Activated naive CD4-positive, alpha-beta T cell treated with anti-CD3 and anti-CD28 coated beads, Interleukin-2, amount 10 ng/mL, durations not matched to agents 7 days and 5 days (primary cell): Measurements from ENCODE around the gene TRPM3.
A peak's percentile ranks its signal among the peaks of the same experiment; 100 is the strongest.

Experiments used
- CTCF ChIA-PET: fragments of 350-600 bp; sonication (Branson Sonifier 250); formaldehyde crosslinking; loops from one replicate; lab custom pipeline; 2021; ENCODE audit warnings: antibody characterized with exemption; lab: Charles Lee
- DNase-seq: peaks from one replicate; pipeline ENCODE4 v3.0.0-alpha.2; 2020
- H3K27ac Mint-ChIP-seq: one replicate; pipeline ENCODE4 v1.8.0; 2021; ENCODE audit warnings: mild to moderate bottlenecking, moderate library complexity, mixed read lengths
- H3K27me3 Mint-ChIP-seq: one replicate; pipeline ENCODE4 v1.8.0; 2021; ENCODE audit warnings: mild to moderate bottlenecking, mixed read lengths
- H3K36me3 Mint-ChIP-seq: one replicate; pipeline ENCODE4 v1.8.0; 2021; ENCODE audit warnings: mixed read lengths
- H3K4me1 Mint-ChIP-seq: one replicate; pipeline ENCODE4 v1.8.0; 2021; ENCODE audit warnings: mixed read lengths
- H3K4me3 Mint-ChIP-seq: one replicate; pipeline ENCODE4 v1.8.0; 2021; ENCODE audit warnings: mild to moderate bottlenecking, moderate library complexity, mixed read lengths
- H3K9me3 Mint-ChIP-seq: one replicate; pipeline ENCODE4 v1.8.0; 2021; ENCODE audit warnings: mixed read lengths

The TRPM3 gene

GRCh38 chr9:70525519-70525918 is 595.9 kb downstream of the TRPM3 start:
- Mint-ChIP-seq H3K36me3 (peaks cover 2% of the 10 kb centered on the region), H3K4me3 (no peak overlapping the region), H3K4me1 (peaks cover 6% of the 10 kb centered on the region), H3K9me3 (peaks cover 20% of the 10 kb centered on the region), H3K27me3 (no peaks in the 10 kb centered on the region), H3K27ac (no peak overlapping the region)
- no peak for DNase-seq
- CTCF ChIA-PET, result no interaction called here

GRCh38 chr9:70519912-70520724 is 601.3 kb downstream of the TRPM3 start:
- no peak overlapping the region for H3K4me3 Mint-ChIP-seq

GRCh38 chr9:70517926-70518610 is 603.4 kb downstream of the TRPM3 start:
- Mint-ChIP-seq H3K27ac (no peak overlapping the region), H3K4me3 (no peak overlapping the region), H3K9me3 (peaks cover under 1% of the 10 kb centered on the region), H3K4me1 (peaks cover 17% of the 10 kb centered on the region), H3K27me3 (no peaks in the 10 kb centered on the region), H3K36me3 (no peaks in the 10 kb centered on the region)
- CTCF ChIA-PET, result no interaction called here
- DNase-seq, result no peak

More at GRCh38 chr9:70519912-70520724, 601.3 kb downstream of the TRPM3 start:
- DNase-seq, result no peak
- CTCF ChIA-PET, result interaction anchor here (1.0 to 1.8 kb wide), 3 partner anchors 19 to 82 kb away, joined by 3 to 7 read pairs (median 5); no protein-coding TSS in a partner anchor
- Mint-ChIP-seq H3K27ac (peak overlapping the region; percentile 3), H3K27me3 (no peaks in the 10 kb centered on the region), H3K36me3 (peaks cover 2% of the 10 kb centered on the region), H3K4me1 (peaks cover 17% of the 10 kb centered on the region), H3K9me3 (peaks cover 17% of the 10 kb centered on the region)

- Mint-ChIP-seq H3K36me3 (peaks cover 3% of the 10 kb centered on the region), H3K9me3 (peaks cover 7% of the 10 kb centered on the region), H3K4me1 (peaks cover 2% of the 10 kb centered on the region), H3K27me3 (no peaks in the 10 kb centered on the region), H3K4me3 (no peak overlapping the region), H3K27ac (no peak overlapping the region)
- DNase-seq, result no peak
- CTCF ChIA-PET, result interaction anchor here (1.1 to 1.4 kb wide), 2 partner anchors 26 to 88 kb away, joined by 3 read pairs; no protein-coding TSS in a partner anchor
Observed at GRCh38 chr9:70514273-70514672, 607.1 kb downstream of the TRPM3 start.

- Mint-ChIP-seq H3K4me3 (no peak overlapping the region), H3K36me3 (peaks cover 3% of the 10 kb centered on the region), H3K27me3 (no peaks in the 10 kb centered on the region), H3K27ac (no peak overlapping the region), H3K9me3 (peaks cover 7% of the 10 kb centered on the region), H3K4me1 (no peaks in the 10 kb centered on the region)
- CTCF ChIA-PET, result interaction anchor here (1.3 to 1.7 kb wide), 3 partner anchors 11 to 117 kb away, joined by 4 to 6 read pairs (median 6); no protein-coding TSS in a partner anchor
- no peak for DNase-seq
Observed at GRCh38 chr9:70511858-70512257, 609.6 kb downstream of the TRPM3 start.

GRCh38 chr9:70510157-70510770 is 611.2 kb downstream of the TRPM3 start:
- Mint-ChIP-seq H3K27me3 (peaks cover 5% of the 10 kb centered on the region), H3K4me3 (no peak overlapping the region), H3K9me3 (peaks cover 7% of the 10 kb centered on the region), H3K4me1 (peaks cover 2% of the 10 kb centered on the region), H3K36me3 (peaks cover 3% of the 10 kb centered on the region), H3K27ac (no peak overlapping the region)
- CTCF ChIA-PET, result interaction anchor here (1.3 kb wide), 1 partner anchor 92 kb away, joined by 4 read pairs; no protein-coding TSS in a partner anchor
- DNase-seq, result peak; percentile 36

- peaks cover 5% of the 10 kb centered on the region for H3K27me3 Mint-ChIP-seq
- H3K4me3 Mint-ChIP-seq, result no peak overlapping the region
- no peak for DNase-seq
- H3K9me3 Mint-ChIP-seq, result peaks cover 7% of the 10 kb centered on the region
- no peak overlapping the region for H3K27ac Mint-ChIP-seq
- CTCF ChIA-PET, result no interaction called here
- H3K36me3 Mint-ChIP-seq, result peaks cover 3% of the 10 kb centered on the region
- H3K4me1 Mint-ChIP-seq, result peaks cover 6% of the 10 kb centered on the region
Observed at GRCh38 chr9:70506159-70506558, 615.3 kb downstream of the TRPM3 start.

GRCh38 chr9:70504834-70505233 is 616.6 kb downstream of the TRPM3 start:
- H3K9me3 Mint-ChIP-seq, result peaks cover 2% of the 10 kb centered on the region
- peaks cover 6% of the 10 kb centered on the region for H3K4me1 Mint-ChIP-seq
- peaks cover 5% of the 10 kb centered on the region for H3K27me3 Mint-ChIP-seq
- no peaks in the 10 kb centered on the region for H3K36me3 Mint-ChIP-seq
- H3K27ac Mint-ChIP-seq, result no peak overlapping the region
- CTCF ChIA-PET, result interaction anchor here (0.7 kb wide), 1 partner anchor 95 kb away, joined by 3 read pairs; no protein-coding TSS in a partner anchor
- no peak overlapping the region for H3K4me3 Mint-ChIP-seq
- no peak for DNase-seq

- H3K9me3 Mint-ChIP-seq, result no peaks in the 10 kb centered on the region
- H3K27me3 Mint-ChIP-seq, result peaks cover 5% of the 10 kb centered on the region
- no peak overlapping the region for H3K4me3 Mint-ChIP-seq
- H3K36me3 Mint-ChIP-seq, result no peaks in the 10 kb centered on the region
- H3K27ac Mint-ChIP-seq, result no peak overlapping the region
- DNase-seq, result no peak
- CTCF ChIA-PET, result no interaction called here
- H3K4me1 Mint-ChIP-seq, result peaks cover 6% of the 10 kb centered on the region
Observed at GRCh38 chr9:70502690-70503089, 618.7 kb downstream of the TRPM3 start.

GRCh38 chr9:70500793-70501192 is 620.6 kb downstream of the TRPM3 start:
- DNase-seq, result no peak
- Mint-ChIP-seq H3K4me1 (peaks cover 7% of the 10 kb centered on the region), H3K27ac (no peak overlapping the region), H3K4me3 (no peak overlapping the region), H3K27me3 (peaks cover 5% of the 10 kb centered on the region), H3K36me3 (no peaks in the 10 kb centered on the region), H3K9me3 (no peaks in the 10 kb centered on the region)
- CTCF ChIA-PET, result interaction anchor here (1.1 to 1.6 kb wide), 3 partner anchors 8 to 20 kb away, joined by 3 to 6 read pairs (median 3); no protein-coding TSS in a partner anchor

- Mint-ChIP-seq H3K27me3 (no peaks in the 10 kb centered on the region), H3K9me3 (no peaks in the 10 kb centered on the region), H3K27ac (no peak overlapping the region), H3K4me1 (peaks cover 11% of the 10 kb centered on the region), H3K36me3 (no peaks in the 10 kb centered on the region), H3K4me3 (no peak overlapping the region)
- DNase-seq, result no peak
- CTCF ChIA-PET, result interaction anchor here (1.1 to 1.6 kb wide), 2 partner anchors 12 to 159 kb away, joined by 3 to 6 read pairs; no protein-coding TSS in a partner anchor
Observed at GRCh38 chr9:70499621-70500020, 621.8 kb downstream of the TRPM3 start.

GRCh38 chr9:70498866-70499265 is 622.6 kb downstream of the TRPM3 start:
- CTCF ChIA-PET, result interaction anchor here (1.1 kb wide), 1 partner anchor 158 kb away, joined by 3 read pairs; no protein-coding TSS in a partner anchor

GRCh38 chr9:70496244-70496643 is 625.2 kb downstream of the TRPM3 start:
- Mint-ChIP-seq H3K27me3 (no peaks in the 10 kb centered on the region), H3K4me3 (no peak overlapping the region), H3K9me3 (no peaks in the 10 kb centered on the region), H3K4me1 (peaks cover 27% of the 10 kb centered on the region), H3K27ac (no peak overlapping the region), H3K36me3 (no peaks in the 10 kb centered on the region)
- DNase-seq, result no peak
- CTCF ChIA-PET, result interaction anchor here (1.4 kb wide), 1 partner anchor 19 kb away, joined by 4 read pairs; no protein-coding TSS in a partner anchor

More at GRCh38 chr9:70498866-70499265, 622.6 kb downstream of the TRPM3 start:
- no peaks in the 10 kb centered on the region for H3K27me3 Mint-ChIP-seq
- H3K9me3 Mint-ChIP-seq, result no peaks in the 10 kb centered on the region
- H3K4me1 Mint-ChIP-seq, result peaks cover 18% of the 10 kb centered on the region
- no peaks in the 10 kb centered on the region for H3K36me3 Mint-ChIP-seq
- H3K27ac Mint-ChIP-seq, result no peak overlapping the region
- no peak for DNase-seq
- H3K4me3 Mint-ChIP-seq, result no peak overlapping the region
